Liver (tissue), 9 donors: Measurements from ENCODE around the gene CYP4V2. TPM values are rescaled to one million over a fixed set of nuclear protein-coding genes. Genes with fewer than 3 reads are reported as not detected.

ENCODE experiments used
- DNase-seq: peaks from one replicate; pipeline ENCODE4 v3.0.0-alpha.2; 2017; ENCODE audit warnings: low spot score
- H3K27ac ChIP-seq, 2 donors: one replicate each; pipeline ENCODE4 v1.7.0; 2013; ENCODE audit warnings: inconsistent platforms in 2 of 2, low read length in 2 of 2, control low read depth in 1 of 2, low read depth in 1 of 2, mild to moderate bottlenecking in 1 of 2
- H3K27me3 ChIP-seq, 4 donors: one replicate each; pipeline versions ENCODE4 v1.6.1 to v1.7.0; 2013; ENCODE audit warnings: low read length in 3 of 4, inconsistent platforms in 1 of 4, mild to moderate bottlenecking in 1 of 4, moderate library complexity in 1 of 4; ENCODE audit not compliant: control insufficient read depth in 4 of 4, insufficient read depth in 4 of 4
- H3K36me3 ChIP-seq, 4 donors: one replicate each; pipeline versions ENCODE4 v1.6.1 to v1.7.0; 2013; ENCODE audit warnings: low read length in 3 of 4, mild to moderate bottlenecking in 3 of 4, low read depth in 1 of 4, moderate library complexity in 1 of 4; ENCODE audit not compliant: control insufficient read depth in 4 of 4, insufficient read depth in 3 of 4
- H3K4me1 ChIP-seq, 4 donors: one replicate each; pipeline versions ENCODE4 v1.6.1 to v1.7.0; 2013; ENCODE audit warnings: low read length in 3 of 4, mild to moderate bottlenecking in 3 of 4, moderate library complexity in 1 of 4; ENCODE audit not compliant: control insufficient read depth in 4 of 4, insufficient read depth in 4 of 4
- H3K4me3 ChIP-seq, 3 donors: one replicate each; pipeline versions ENCODE4 v1.6.1 to v1.7.0; 2013; ENCODE audit warnings: low read length in 3 of 3, control low read depth in 1 of 3, low read depth in 1 of 3, mild to moderate bottlenecking in 1 of 3
- H3K9ac ChIP-seq, 2 donors: one replicate each; pipeline ENCODE4 v1.7.0; 2013; ENCODE audit warnings: low read length in 2 of 2, mild to moderate bottlenecking in 2 of 2, moderate library complexity in 2 of 2, control low read depth in 1 of 2, low read depth in 1 of 2
- H3K9me3 ChIP-seq, 4 donors: one replicate each; pipeline versions ENCODE4 v1.6.1 to v1.7.0; 2013; ENCODE audit warnings: low read length in 3 of 4; ENCODE audit not compliant: control insufficient read depth in 4 of 4
- ATF3 ChIP-seq: IDR thresholded peaks from 2 replicates; pipeline ENCODE4 v1.6.1; 2016; ENCODE audit warnings: antibody characterized with exemption
- CTCF ChIP-seq: fragments of 150-350 bp; IDR thresholded peaks from 2 replicates; pipeline ENCODE4 v1.5.1; 2017; ENCODE audit warnings: improper control_type of control experiment, low read depth, low read length; ENCODE audit not compliant: missing input control
- EGR1 ChIP-seq, 2 donors: IDR thresholded peaks; 2 replicates each; pipeline ENCODE4 v1.6.1; 2016 to 2018; ENCODE audit warnings: antibody characterized with exemption in 2 of 2, low read depth in 2 of 2
- FOXA1 ChIP-seq: IDR thresholded peaks from 2 replicates; pipeline ENCODE4 v1.6.1; 2016; ENCODE audit warnings: antibody characterized with exemption
- FOXA2 ChIP-seq: IDR thresholded peaks from 2 replicates; pipeline ENCODE4 v1.6.1; 2016; ENCODE audit warnings: antibody characterized with exemption
- GABPA ChIP-seq, 2 donors: IDR thresholded peaks in 1 of 2; conservative IDR thresholded peaks in 1 of 2; 2 replicates each; pipeline ENCODE4 v1.6.1; 2016; ENCODE audit warnings: antibody characterized with exemption in 2 of 2, mild to moderate bottlenecking in 1 of 2, moderate library complexity in 1 of 2
- HNF4A ChIP-seq, 2 donors: conservative IDR thresholded peaks; 2 replicates each; pipeline ENCODE4 v1.6.1; 2016; ENCODE audit warnings: antibody characterized with exemption in 2 of 2, mild to moderate bottlenecking in 2 of 2
- HNF4G ChIP-seq: IDR thresholded peaks from 2 replicates; pipeline ENCODE4 v1.6.1; 2016; ENCODE audit warnings: antibody characterized with exemption
- JUND ChIP-seq, 2 donors: IDR thresholded peaks; 2 replicates each; pipeline ENCODE4 v1.6.1; 2016; ENCODE audit warnings: antibody characterized with exemption in 2 of 2
- MAX ChIP-seq: IDR thresholded peaks from 2 replicates; pipeline ENCODE4 v1.6.1; 2016; ENCODE audit warnings: antibody characterized with exemption
- NR2F2 ChIP-seq: IDR thresholded peaks from 2 replicates; pipeline ENCODE4 v1.6.1; 2016; ENCODE audit warnings: antibody characterized with exemption
- RAD21 ChIP-seq, 2 donors: IDR thresholded peaks; 2 replicates each; pipeline ENCODE4 v1.6.1; 2016; ENCODE audit warnings: antibody characterized with exemption in 2 of 2, mild to moderate bottlenecking in 2 of 2
- REST ChIP-seq: IDR thresholded peaks from 2 replicates; pipeline ENCODE4 v1.6.1; 2016; ENCODE audit warnings: antibody characterized with exemption, mild to moderate bottlenecking
- RXRA ChIP-seq, 2 donors: IDR thresholded peaks; 2 replicates each; pipeline ENCODE4 v1.6.1; 2017 to 2018; ENCODE audit warnings: antibody characterized with exemption in 2 of 2, mild to moderate bottlenecking in 1 of 2
- SP1 ChIP-seq: IDR thresholded peaks from 2 replicates; pipeline ENCODE4 v1.6.1; 2018; ENCODE audit warnings: antibody characterized with exemption, mild to moderate bottlenecking
- TAF1 ChIP-seq: conservative IDR thresholded peaks from 2 replicates; pipeline ENCODE4 v1.6.1; 2016; ENCODE audit warnings: antibody characterized with exemption, mild to moderate bottlenecking
- YY1 ChIP-seq: IDR thresholded peaks from 2 replicates; pipeline ENCODE4 v1.6.1; 2016; ENCODE audit warnings: antibody characterized with exemption, mild to moderate bottlenecking
- ZBTB33 ChIP-seq: IDR thresholded peaks from 2 replicates; pipeline ENCODE4 v1.6.1; 2016; ENCODE audit warnings: antibody characterized with exemption
- WGBS: extraction: QIAGEN DNeasy Blood & Tissue Kit; methylation state at CpG from one replicate; pipeline ENCODE4 v1.1.7; 2013; 5-methylcytosine and 5-hydroxymethylcytosine counted together
- polyA plus RNA-seq, 2 donors: library from polyadenylated mRNA; stranded (reverse) in 1 of 2; unstranded in 1 of 2; fragments of 200-250 nt in 1 of 2; fragments of >200 nt in 1 of 2; fragmentation: Nextera tagmentation in 1 of 2; extraction: Ambion mirVana in 1 of 2; gene quantifications; one replicate each; pipeline versions ENCODE4 v1.2.1 to v1.2.3, GENCODE V29; 2013 to 2015
- total RNA-seq, 2 donors: library from RNA; depleted of rRNA; stranded (reverse); fragments of >200 nt; gene quantifications; one replicate each; pipeline ENCODE4 v1.2.3, GENCODE V29; 2014
- donor health status: healthy.
- donor health status: healthy.
- donor health status: healthy.
- donor health status: healthy.
- donor health status: healthy.

CYP4V2 gene
- total and polyA plus RNA-seq, 4 donors: 27.9 to 119 (median 35.1) TPM

GRCh38 chr4:186166852-186167512, 24.4 kb upstream of the CYP4V2 start:
- Histone ChIP-seq H3K4me3 (peak overlapping the region; percentile 29 to 55 (median 37)), H3K27me3 (no peaks in the 10 kb centered on the region), H3K9ac (peak overlapping the region in 1 of 2 donors; percentile 81), H3K27ac (peak overlapping the region; percentile 74 to 78), H3K9me3 (no peaks in the 10 kb centered on the region), H3K4me1 (peaks cover 7 to 46% (median 33%) of the 10 kb centered on the region in 4 donors), H3K36me3 (peaks cover 0 to 8% (median under 1%) of the 10 kb centered on the region in 4 donors)
- 33% methylated on average over 15 of the region's 15 CpGs for WGBS
- no peak for TF ChIP-seq GABPA (IDR thresholded peaks at IDR 0.05 in 1 of 2, conservative IDR thresholded peaks at IDR 0.05 in 1 of 2)
- TF ChIP-seq FOXA1: peak; percentile 90
- TF ChIP-seq YY1: peak; percentile 68
- peak; percentile 56 for TF ChIP-seq NR2F2
- peak; percentile 35 to 53 for TF ChIP-seq RAD21 (IDR thresholded peaks at IDR 0.05)
- no peak for TF ChIP-seq CTCF
- TF ChIP-seq HNF4A (conservative IDR thresholded peaks at IDR 0.05): peak; percentile 88 to 89
- peak; percentile 60 for TF ChIP-seq ATF3
- no peak for TF ChIP-seq TAF1
- peak; percentile 79 for TF ChIP-seq REST
- TF ChIP-seq EGR1 (IDR thresholded peaks at IDR 0.05; ENCODE audit: low read depth in 2 of 2): no peak
- TF ChIP-seq RXRA (IDR thresholded peaks at IDR 0.05): peak; percentile 97
- peak; percentile 88 for TF ChIP-seq SP1
- peak; percentile 53 for TF ChIP-seq MAX
- TF ChIP-seq ZBTB33: peak; percentile 68
- TF ChIP-seq JUND (IDR thresholded peaks at IDR 0.05): peak; percentile 82 to 95
- TF ChIP-seq FOXA2: peak; percentile 93
- TF ChIP-seq HNF4G: peak; percentile 39
- DNase-seq: no peak
